Stimulated activated CD4-positive, alpha-beta T cell treated with anti-CD3 and anti-CD28 coated beads, TNF-alpha, amount 100 ng/mL, for 24 hours (primary cell): ENCODE measurements around the gene SNAI1.
"Not testable (repeated sequence)": the region's sequence is repeated elsewhere in the genome, so short reads cannot be mapped to it uniquely, and the experiment has no call there.

Experiments used
- DNase-seq, 3 experiments: peaks; one replicate each; pipeline ENCODE4 v3.0.0-alpha.2; 2020; ENCODE audit warnings: low read depth in 3 of 3

The SNAI1 gene

DNA sequence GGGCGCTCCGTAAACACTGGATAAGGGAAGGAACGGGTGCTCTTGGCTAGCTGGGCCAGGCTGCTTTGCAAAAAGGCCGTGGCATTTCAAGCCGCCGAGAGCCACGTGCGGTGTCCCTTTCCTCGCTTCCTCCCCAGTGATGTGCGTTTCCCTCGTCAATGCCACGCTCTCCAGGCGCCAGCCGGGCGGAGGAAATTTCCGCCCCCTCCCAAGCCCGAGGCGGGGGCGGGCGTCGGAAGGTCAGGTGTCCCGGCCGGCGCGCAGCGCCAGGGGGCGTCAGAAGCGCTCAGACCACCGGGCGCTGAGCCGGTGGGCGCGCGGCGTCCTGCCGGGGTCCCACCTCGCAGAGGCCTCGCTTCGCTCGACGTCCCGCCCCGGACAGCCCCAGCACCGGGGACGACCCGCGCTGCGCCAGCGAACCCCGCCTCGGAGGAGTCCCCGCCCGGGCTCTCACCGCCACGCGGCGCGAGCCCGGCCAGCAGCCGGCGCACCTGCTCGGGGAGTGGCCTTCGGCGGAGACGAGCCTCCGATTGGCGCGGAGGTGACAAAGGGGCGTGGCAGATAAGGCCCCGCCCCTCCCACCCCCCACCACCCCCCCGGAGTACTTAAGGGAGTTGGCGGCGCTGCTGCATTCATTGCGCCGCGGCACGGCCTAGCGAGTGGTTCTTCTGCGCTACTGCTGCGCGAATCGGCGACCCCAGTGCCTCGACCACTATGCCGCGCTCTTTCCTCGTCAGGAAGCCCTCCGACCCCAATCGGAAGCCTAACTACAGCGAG, at the start of gene SNAI1:
Gene SNAI1 (plus strand): TSS at position 635 of the 777 bp plus-strand sequence. CDS start 80 bp downstream, at position 715.
- peak; percentile 54 to 76 (median 54) for DNase-seq

GRCh38 chr20:49935746-49936152, 47.0 kb upstream of the SNAI1 start:
- no peak for DNase-seq

DNA sequence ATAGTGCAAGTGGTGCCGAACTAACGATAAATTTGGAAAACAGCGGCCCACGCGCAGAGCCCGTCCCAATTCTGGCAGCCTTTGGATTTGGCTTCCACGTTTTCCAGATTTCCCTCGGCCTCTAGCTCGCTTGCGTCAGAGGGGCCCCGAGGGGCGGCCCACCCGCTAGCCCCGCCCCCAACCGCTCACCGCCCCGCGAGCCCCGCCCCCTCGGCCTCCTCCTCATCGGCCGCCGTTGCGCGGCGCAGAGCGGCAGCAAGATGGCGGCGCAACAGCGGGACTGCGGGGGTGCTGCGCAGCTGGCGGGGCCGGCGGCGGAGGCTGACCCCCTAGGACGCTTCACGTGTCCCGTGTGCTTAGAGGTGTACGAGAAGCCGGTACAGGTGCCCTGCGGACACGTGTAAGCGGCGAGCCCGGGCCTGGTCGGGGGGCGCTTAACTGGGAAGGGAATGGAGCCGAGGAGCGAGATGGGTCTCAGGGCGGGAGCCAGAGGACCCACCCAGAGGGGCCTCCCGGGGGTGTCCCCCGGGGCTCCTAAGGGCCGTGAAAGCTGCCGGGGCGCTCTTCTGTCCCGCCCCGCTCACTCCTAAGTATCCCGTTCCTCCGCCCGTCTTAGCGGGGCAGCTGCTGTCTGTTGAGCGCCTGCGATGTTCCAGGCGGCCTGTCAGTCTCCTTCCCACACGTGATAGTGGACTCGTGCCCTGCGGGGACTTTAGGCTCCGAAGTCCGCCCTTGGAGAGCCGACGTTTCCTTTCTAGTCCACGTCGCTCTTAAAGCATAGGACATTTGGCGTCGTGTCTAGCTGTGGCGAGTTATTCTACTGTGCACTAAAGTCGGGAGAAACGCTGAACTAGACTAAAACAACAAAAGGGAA, 46.4 kb upstream of the SNAI1 start, which contains the start of gene RNF114:
Gene RNF114 (plus strand): TSS at position 245 of the 874 bp plus-strand sequence. CDS start 16 bp downstream, at position 261.
- peak; percentile 85 to 90 (median 89) for DNase-seq

GRCh38 chr20:49937027-49937929, 45.5 kb upstream of the SNAI1 start:
- no peak for DNase-seq

DNA sequence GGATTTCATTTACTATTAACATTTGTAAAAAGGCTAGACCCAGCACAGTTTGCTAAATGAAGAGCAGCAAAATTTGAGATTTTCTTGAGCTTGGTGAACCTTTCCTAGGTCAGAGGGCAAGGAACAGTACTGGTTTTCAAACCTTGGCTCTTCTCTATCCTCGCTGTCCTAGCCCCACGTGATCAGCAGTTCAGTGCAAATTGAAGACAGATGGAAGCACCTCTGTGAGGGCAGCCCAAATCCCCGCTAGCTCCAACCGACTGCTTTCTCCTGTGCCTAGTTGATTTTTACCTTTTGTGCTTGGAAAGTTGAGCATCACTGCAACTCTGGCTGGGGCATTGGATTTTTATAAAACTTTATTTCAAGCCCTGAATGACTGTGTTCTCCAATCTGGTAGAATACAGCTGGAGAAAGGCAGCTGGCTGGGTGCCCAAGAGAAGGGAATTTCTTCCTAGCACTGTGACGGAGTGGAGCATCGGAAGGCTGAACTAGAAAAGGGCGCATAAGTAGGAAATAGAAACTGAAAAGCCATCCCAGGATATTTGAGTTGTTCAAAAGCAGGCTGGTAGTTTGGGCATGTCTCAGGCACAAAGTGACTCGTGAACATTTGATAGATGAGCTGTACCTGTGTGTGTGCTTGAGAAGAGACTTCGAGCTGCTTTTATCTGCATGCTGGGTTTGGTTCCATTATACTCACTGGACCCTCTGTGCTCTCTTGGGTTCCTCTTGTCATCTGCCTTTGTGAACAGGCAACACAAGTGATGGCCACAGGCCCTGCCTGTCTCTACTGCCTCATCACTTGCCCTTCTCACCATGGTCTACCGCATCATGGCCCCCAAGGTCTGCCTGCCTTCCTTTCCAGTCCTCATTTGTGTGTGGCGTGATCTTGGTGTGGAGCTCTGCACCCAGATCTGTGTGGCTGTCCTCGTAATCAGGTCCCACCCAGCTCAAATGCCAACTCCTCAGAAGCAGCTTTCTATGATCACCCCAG, 44.3 kb upstream of the SNAI1 start:
- DNase-seq = no peak

DNA sequence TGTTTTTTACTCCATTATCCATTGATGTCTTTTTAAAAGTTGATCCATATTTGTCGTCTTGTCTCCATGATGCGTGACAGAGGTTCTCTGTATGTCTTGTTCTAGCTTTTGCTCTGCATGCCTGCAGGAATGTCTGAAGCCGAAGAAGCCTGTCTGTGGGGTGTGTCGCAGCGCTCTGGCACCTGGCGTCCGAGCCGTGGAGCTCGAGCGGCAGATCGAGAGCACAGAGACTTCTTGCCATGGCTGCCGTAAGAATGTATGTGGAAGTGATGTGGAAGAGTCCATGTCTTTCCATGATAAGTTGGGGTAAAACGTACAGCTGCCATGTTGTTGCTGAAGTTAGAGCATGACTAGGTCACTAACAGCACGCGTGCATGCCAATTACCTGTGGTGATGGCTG, 41.3 kb upstream of the SNAI1 start:
- no peak for DNase-seq

DNA sequence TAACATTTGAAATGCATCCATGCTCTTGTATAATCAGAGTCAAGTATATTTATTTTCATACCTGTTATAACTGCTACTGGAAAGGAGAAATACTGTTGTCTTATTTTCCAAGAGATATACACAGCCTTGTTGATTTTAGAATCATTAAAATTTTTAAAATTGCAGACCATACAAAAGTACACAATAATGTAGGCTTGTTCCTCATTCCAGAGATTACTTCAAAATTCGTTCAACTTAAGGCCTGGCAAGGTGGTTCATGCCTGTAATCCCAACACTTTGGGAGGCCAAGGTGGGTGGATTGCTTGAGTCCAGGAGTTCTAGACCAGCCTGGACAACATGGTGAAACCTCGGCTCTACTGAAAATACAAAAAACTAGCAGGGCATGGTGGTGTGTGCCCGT, 40.5 kb upstream of the SNAI1 start:
- DNase-seq = no peak

DNA sequence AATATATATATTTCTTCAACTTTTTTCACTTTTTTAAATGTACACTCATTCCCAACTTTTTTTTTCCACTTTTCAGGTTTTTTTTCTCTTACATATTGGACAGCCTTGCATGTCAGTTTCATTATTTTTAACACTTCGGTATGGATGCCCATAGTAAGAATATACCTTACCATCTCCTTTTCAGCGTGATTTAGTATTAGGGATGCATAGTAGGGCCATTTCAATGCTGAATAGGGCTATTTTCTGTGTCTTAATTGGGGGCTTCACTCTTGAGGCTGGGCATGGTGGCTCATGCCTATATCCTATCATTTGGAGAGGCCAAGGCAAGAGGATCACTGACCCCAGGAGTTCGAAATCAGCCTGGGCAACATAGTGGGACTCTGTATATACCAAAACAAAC, 39.8 kb upstream of the SNAI1 start:
- no peak for DNase-seq

- DNase-seq = no peak
These were observed 37.5 kb upstream of the SNAI1 start for GRCh38 chr20:49945306-49945700.

GRCh38 chr20:49945701-49946477, 36.9 kb upstream of the SNAI1 start:
- no peak for DNase-seq

DNA sequence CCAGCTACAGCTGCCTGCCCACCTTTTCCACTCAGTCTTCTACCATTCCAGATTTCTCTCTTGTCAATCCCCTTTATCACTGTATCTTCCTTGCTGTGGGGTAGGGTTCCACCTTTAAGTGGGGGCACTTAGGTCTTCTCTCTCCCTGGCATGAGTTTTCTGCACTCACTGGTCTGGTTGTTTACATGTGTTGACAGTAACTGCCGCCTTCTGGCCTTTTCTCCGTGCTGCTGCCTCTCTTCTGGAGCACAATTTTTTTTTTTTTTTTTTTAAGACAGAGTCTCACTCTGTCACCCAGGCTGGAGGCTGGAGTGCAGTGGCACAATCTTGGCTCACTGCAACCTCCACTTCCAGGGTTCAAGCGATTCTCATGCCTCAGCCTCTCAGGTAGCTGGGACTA, 34.6 kb upstream of the SNAI1 start:
- no peak for DNase-seq

- DNase-seq = no peak
These were observed 33.8 kb upstream of the SNAI1 start for GRCh38 chr20:49948809-49949507.

DNA sequence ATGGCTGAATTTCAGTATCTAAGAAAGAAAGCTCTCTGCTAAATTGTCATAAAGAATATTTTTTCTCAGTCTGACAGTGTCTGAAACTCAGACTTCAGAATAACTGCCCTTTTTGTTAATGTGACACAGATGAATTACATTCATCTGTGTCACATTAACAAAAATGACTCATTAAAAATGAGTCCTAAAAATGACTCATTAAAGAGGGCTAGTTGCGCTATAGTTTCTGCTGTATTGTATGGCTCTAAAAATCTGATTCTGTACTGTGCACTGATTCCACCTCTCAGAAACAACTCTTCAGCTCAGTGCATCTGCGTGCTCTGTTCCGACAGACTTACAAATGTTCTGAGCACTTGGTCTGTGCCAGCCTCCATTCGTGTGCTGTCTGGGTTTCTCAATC, 31.6 kb upstream of the SNAI1 start:
- DNase-seq = no peak

- no peak for DNase-seq
These were observed 27.6 kb upstream of the SNAI1 start for GRCh38 chr20:49955167-49955566.

DNA sequence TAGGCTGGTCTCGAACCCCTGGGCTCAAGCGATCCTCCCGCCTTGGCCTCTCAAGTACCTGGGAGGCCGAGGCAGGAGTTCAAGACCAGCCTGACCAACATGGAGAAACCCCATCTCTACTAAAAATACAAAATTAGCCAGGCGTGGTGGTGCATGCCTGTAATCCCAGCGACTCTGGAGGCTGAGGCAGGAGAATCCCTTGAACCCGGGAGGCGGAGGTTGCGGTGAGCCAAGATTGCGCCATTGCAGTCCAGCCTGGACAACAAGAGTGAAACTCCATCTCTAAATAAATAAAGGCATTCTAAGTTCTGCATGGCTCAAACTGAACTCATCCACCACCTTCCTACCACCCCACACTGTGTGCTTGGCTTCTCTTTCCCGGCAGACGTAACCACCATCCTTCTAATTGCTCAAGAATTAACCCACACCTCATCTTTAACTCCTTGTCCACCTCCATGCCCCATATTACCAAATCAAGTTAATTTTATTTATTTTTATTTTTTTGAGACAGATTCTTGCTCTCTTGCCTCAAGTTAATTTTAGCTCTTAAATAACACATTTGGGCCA, 26.9 kb upstream of the SNAI1 start:
- not testable (repeated sequence) for DNase-seq

GRCh38 chr20:49956689-49957088, 26.1 kb upstream of the SNAI1 start:
- no peak for DNase-seq

GRCh38 chr20:49957089-49957938, 25.5 kb upstream of the SNAI1 start:
- DNase-seq = not testable (repeated sequence)

DNA sequence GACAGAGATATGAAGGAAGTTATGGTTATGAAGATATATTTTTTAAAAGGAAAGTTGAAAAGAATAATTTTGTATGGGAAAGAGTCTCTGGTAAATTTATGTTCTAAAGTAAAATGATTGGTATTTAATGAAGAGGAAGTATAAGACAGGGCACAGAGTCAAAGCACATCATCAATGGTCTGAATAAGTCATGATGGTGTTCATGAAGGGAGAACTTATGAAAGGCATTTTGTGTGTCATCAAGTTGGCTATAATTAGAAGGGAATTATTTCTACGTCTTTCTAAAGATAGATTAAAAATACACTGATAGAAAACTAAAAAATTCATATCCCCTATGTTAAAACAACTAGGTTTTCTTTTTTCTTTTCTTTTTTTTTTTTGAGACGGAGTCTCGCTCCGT, 21.4 kb upstream of the SNAI1 start:
- DNase-seq = no peak
